Astrocyte (in vitro differentiated cells and primary cell): ENCODE results near the gene CDC42BPG. TPM values are rescaled to one million over a fixed set of nuclear protein-coding genes. Genes with fewer than 3 reads are reported as not detected.

Experiments
- DNase-seq: peaks from one replicate; pipeline ENCODE4 v3.0.0-alpha.2; 2010; ENCODE audit warnings: low read depth
- FAIRE-seq: peaks from 2 replicates; lab custom pipeline; 2011; peaks lifted over from hg19 to GRCh38; lab: Jason Lieb, UNC
- H2AFZ ChIP-seq: 2 replicates; pipeline ENCODE4 v1.6.0; 2012; ENCODE audit warnings: low read depth, low read length, inconsistent platforms
- H3K27ac ChIP-seq: 2 replicates; pipeline ENCODE4 v1.5.1; 2011; ENCODE audit warnings: low read depth, low read length, inconsistent platforms
- H3K27me3 ChIP-seq: 2 replicates; pipeline ENCODE4 v1.6.0; 2011; ENCODE audit warnings: low read length, inconsistent platforms; ENCODE audit not compliant: insufficient read depth
- H3K36me3 ChIP-seq: 2 replicates; pipeline ENCODE4 v1.5.1; 2011; ENCODE audit warnings: low read length, inconsistent platforms; ENCODE audit not compliant: insufficient read depth
- H3K4me1 ChIP-seq: 2 replicates; pipeline ENCODE4 v1.5.1; 2011; ENCODE audit warnings: low read length, inconsistent platforms; ENCODE audit not compliant: insufficient read depth
- H3K4me2 ChIP-seq: 2 replicates; pipeline ENCODE4 v1.6.0; 2012; ENCODE audit warnings: low read length, inconsistent platforms
- H3K4me3 ChIP-seq: 2 replicates; pipeline ENCODE4 v1.5.1; 2011; ENCODE audit warnings: low read depth, mild to moderate bottlenecking, low read length, inconsistent platforms; ENCODE audit not compliant: insufficient read depth
- H3K79me2 ChIP-seq: 2 replicates; pipeline ENCODE4 v1.6.0; 2012; ENCODE audit warnings: mild to moderate bottlenecking, low read length, inconsistent platforms; ENCODE audit not compliant: insufficient read depth
- H3K9ac ChIP-seq: 2 replicates; pipeline ENCODE4 v1.6.0; 2012; ENCODE audit warnings: mild to moderate bottlenecking, low read length, inconsistent platforms
- H3K9me3 ChIP-seq: 2 replicates; pipeline ENCODE4 v1.5.1; 2012; ENCODE audit warnings: low read depth, mild to moderate bottlenecking, low read length, inconsistent platforms; ENCODE audit not compliant: insufficient read depth
- H4K20me1 ChIP-seq: 2 replicates; pipeline ENCODE4 v1.6.0; 2012; ENCODE audit warnings: low read length, inconsistent platforms; ENCODE audit not compliant: insufficient read depth
- H3K27ac Mint-ChIP-seq: one replicate; pipeline ENCODE4 v1.8.0; 2021; ENCODE audit warnings: mild to moderate bottlenecking, mixed read lengths; ENCODE audit not compliant: unreplicated experiment
- H3K27me3 Mint-ChIP-seq: one replicate; pipeline ENCODE4 v1.8.0; 2021; ENCODE audit warnings: low read depth, mixed read lengths; ENCODE audit not compliant: unreplicated experiment
- H3K36me3 Mint-ChIP-seq: one replicate; pipeline ENCODE4 v1.8.0; 2021; ENCODE audit warnings: low read depth, mixed read lengths; ENCODE audit not compliant: unreplicated experiment
- H3K4me1 Mint-ChIP-seq: one replicate; pipeline ENCODE4 v1.8.0; 2021; ENCODE audit warnings: low read depth, mixed read lengths; ENCODE audit not compliant: unreplicated experiment
- H3K4me3 Mint-ChIP-seq: one replicate; pipeline ENCODE4 v1.8.0; 2021; ENCODE audit warnings: mild to moderate bottlenecking, moderate library complexity, mixed read lengths; ENCODE audit not compliant: unreplicated experiment
- H3K9me3 Mint-ChIP-seq: one replicate; pipeline ENCODE4 v1.8.0; 2021; ENCODE audit warnings: mild to moderate bottlenecking, mixed read lengths; ENCODE audit not compliant: unreplicated experiment
- EZH2 ChIP-seq: IDR thresholded peaks from 2 replicates; pipeline ENCODE4 v1.6.1; 2012; ENCODE audit warnings: mild to moderate bottlenecking, low read length, inconsistent platforms; ENCODE audit not compliant: insufficient read depth
- total RNA-seq: library from RNA; stranded (reverse); gene quantifications from 2 replicates; pipeline ENCODE4 v1.2.1, GENCODE V29; 2021
- TF ChIP-seq, protein P1 (sequence below): IDR thresholded peaks from 2 replicates; pipeline ENCODE4 v1.5.1; 2011; ENCODE audit warnings: low read depth, mild to moderate bottlenecking, inconsistent platforms, low read length, moderate library complexity; ENCODE audit not compliant: insufficient read depth

Gene CDC42BPG
- total RNA-seq, 1 donor from 2014 or later = 4.6 TPM

DNA sequence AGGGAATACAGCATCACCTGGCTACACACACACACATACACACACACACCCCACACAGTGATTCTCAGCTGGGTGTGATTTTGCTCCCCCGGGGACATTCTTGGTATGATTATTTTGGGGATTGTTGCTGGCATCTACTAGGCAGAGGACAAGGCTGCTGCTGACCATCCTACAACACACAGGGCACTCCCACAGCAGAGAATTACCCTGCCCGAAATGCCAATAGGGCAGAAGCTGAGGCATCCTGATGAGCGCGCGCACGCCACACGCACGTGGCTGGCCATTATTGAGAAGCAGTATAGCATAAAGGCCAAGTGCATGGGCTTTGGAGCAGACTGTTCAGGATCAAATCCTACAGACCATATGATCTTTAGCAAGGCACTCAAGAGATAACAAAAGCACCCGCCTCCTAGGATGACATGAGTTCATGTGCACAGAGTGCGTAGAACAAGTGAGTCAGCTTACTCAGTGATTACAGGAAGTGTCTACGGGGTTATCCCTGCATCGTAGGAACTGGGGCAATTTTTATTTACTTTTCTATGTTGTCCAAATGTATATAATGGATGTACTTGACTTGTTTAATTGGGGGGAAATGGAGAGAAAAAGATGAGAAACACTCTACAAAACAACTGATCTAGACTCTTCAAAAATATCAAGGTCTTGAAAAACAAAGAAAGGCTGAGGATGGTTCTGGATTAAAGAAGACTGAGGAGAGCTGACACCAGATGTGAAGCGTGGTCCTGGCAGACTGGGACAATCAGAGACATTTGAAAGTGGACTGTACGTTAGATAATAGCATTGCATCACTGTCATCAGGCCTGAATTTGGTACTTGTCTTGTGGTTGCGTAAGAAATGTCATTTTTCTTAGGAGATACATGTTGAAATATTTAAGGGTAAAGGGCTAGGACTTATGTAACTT is 41.2 kb upstream of the CDC42BPG start:
- H3K4me3 ChIP-seq = no peak overlapping the region
- Mint-ChIP-seq H3K27me3 (peaks cover 5% of the 10 kb centered on the region), H3K4me3 (no peak overlapping the region), H3K36me3 (no peaks in the 10 kb centered on the region), H3K9me3 (no peaks in the 10 kb centered on the region), H3K4me1 (peaks cover 13% of the 10 kb centered on the region), H3K27ac (no peak overlapping the region)
- H3K4me2 ChIP-seq = peak overlapping the region; percentile 2
- H3K27ac ChIP-seq = no peak overlapping the region
- no peak overlapping the region for H3K9ac ChIP-seq
- no peaks in the 10 kb centered on the region for H3K9me3 ChIP-seq
- no peak overlapping the region for H2AFZ ChIP-seq
- FAIRE-seq (no peak), DNase-seq (peak; percentile 76)
- no peaks in the 10 kb centered on the region for H4K20me1 ChIP-seq
- H3K79me2 ChIP-seq = no peaks in the 10 kb centered on the region
- H3K36me3 ChIP-seq = no peaks in the 10 kb centered on the region
- H3K27me3 ChIP-seq = no peaks in the 10 kb centered on the region
- TF ChIP-seq EZH2 = no peak
- TF ChIP-seq, protein P1, sequence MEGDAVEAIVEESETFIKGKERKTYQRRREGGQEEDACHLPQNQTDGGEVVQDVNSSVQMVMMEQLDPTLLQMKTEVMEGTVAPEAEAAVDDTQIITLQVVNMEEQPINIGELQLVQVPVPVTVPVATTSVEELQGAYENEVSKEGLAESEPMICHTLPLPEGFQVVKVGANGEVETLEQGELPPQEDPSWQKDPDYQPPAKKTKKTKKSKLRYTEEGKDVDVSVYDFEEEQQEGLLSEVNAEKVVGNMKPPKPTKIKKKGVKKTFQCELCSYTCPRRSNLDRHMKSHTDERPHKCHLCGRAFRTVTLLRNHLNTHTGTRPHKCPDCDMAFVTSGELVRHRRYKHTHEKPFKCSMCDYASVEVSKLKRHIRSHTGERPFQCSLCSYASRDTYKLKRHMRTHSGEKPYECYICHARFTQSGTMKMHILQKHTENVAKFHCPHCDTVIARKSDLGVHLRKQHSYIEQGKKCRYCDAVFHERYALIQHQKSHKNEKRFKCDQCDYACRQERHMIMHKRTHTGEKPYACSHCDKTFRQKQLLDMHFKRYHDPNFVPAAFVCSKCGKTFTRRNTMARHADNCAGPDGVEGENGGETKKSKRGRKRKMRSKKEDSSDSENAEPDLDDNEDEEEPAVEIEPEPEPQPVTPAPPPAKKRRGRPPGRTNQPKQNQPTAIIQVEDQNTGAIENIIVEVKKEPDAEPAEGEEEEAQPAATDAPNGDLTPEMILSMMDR = no peak
- peaks cover 8% of the 10 kb centered on the region for H3K4me1 ChIP-seq

DNA sequence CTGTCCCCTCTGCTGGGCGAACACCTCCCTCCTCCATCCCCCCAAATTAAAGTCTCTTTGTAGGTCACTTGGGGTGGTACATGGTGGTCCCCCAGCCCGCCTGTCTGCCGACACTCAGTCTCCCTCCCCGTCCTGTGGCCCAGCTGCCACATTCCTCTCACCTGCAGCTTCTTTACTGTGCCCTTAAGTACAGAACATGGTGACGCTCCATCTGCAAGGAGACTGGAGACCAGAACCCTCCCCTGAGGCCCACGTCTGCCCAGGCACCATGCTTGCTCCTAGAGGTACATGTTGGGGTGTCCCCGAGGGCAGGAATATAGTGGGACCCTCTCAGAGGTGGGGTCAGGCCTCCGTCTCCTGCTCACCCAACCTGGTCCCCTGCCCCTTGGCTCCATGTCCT is 39.6 kb upstream of the CDC42BPG start:
- Mint-ChIP-seq H3K9me3 (no peaks in the 10 kb centered on the region), H3K4me3 (no peak overlapping the region), H3K36me3 (no peaks in the 10 kb centered on the region), H3K4me1 (peaks cover 16% of the 10 kb centered on the region), H3K27ac (peak overlapping the region; percentile 20), H3K27me3 (peaks cover 5% of the 10 kb centered on the region)
- Histone ChIP-seq H3K27me3 (no peaks in the 10 kb centered on the region), H3K9me3 (no peaks in the 10 kb centered on the region), H3K4me2 (no peak overlapping the region), H2AFZ (no peak overlapping the region), H3K79me2 (no peaks in the 10 kb centered on the region), H3K4me3 (no peak overlapping the region), H3K9ac (no peak overlapping the region), H3K27ac (no peak overlapping the region), H3K36me3 (no peaks in the 10 kb centered on the region), H3K4me1 (peaks cover 10% of the 10 kb centered on the region), H4K20me1 (no peaks in the 10 kb centered on the region)
- TF ChIP-seq, protein P1 = no peak
- TF ChIP-seq EZH2 = no peak
- no peak for FAIRE-seq
- DNase-seq = no peak

DNA sequence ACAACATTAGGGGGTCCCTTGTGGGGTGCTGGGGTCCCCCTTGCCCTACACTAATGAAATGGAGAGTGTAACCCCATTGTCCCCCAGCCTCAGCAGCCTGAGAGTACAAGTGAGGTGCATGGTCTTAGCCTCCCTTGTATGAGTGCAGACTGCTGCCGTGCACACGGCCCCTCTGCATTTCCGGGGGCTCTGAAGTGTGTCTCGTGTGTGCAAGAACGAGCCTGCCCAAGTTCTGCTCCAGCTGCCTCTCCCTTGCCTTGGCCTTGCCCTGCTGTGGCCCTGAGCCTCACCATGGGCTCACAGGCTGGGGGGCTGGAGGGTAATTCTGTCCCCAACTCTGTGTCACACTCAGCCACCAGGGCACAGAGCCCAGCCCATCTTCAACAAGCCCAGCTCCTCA is 39.1 kb upstream of the CDC42BPG start:
- H3K27me3 Mint-ChIP-seq = peaks cover 5% of the 10 kb centered on the region
- H3K9me3 Mint-ChIP-seq = no peaks in the 10 kb centered on the region
- TF ChIP-seq, protein P1 = no peak
- TF ChIP-seq EZH2 = no peak
- H4K20me1 ChIP-seq = no peaks in the 10 kb centered on the region
- H3K4me1 ChIP-seq = peaks cover 10% of the 10 kb centered on the region
- H3K4me2 ChIP-seq = no peak overlapping the region
- H3K79me2 ChIP-seq = no peaks in the 10 kb centered on the region
- no peak overlapping the region for H3K27ac Mint-ChIP-seq
- no peaks in the 10 kb centered on the region for H3K27me3 ChIP-seq
- H3K4me1 Mint-ChIP-seq = peaks cover 13% of the 10 kb centered on the region
- no peaks in the 10 kb centered on the region for H3K9me3 ChIP-seq
- no peaks in the 10 kb centered on the region for H3K36me3 ChIP-seq
- DNase-seq (no peak), FAIRE-seq (no peak)
- no peak overlapping the region for H2AFZ ChIP-seq
- no peak overlapping the region for H3K27ac ChIP-seq
- H3K9ac ChIP-seq = no peak overlapping the region
- no peak overlapping the region for H3K4me3 ChIP-seq
- H3K36me3 Mint-ChIP-seq = no peaks in the 10 kb centered on the region
- H3K4me3 Mint-ChIP-seq = no peak overlapping the region
